ENCODE measurements around the gene HACD2.
A peak's percentile ranks its signal among the peaks of the same experiment; 100 is the strongest.

Gene HACD2

DNA sequence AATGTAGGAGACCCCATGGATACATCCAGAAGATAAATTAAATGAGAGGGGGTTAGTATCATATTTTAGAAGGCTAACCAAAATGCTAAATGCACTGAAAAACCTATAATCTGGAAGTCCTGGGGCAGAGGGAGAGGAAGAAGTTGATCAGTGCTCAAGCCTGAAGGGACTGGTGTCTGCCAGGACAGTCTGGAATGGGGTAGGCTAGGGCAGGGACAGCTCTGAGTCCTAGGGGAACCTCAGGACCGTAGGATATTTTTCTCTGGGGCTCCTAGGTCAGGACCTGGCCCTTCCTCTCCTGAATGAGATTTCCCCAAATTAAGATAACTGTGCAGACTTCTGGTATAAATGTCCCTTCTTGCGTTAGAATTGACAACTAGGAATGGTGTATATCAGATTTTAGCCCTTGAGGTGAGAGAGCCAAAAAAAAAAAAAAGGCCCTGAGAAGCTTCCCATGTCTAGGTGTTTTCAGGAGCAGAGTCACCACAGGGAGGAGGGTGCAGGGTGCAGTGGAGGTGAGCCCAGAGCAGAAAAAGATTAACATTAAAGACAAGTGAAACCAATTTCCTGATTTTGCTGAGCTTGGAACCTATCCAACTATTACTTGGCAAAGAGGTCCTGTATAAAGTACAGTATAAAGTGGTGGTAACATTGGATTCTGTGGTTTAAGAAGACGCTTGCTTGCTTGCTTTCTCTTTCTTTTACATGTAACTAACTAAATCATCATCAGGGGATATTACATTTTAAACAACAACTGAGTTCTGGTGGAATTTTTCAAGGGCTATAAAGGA lies 63.5 kb downstream of the HACD2 start:
- Histone ChIP-seq H3K9ac (ENCODE audit: low read length in 5 of 5) (peak overlapping the region in 3 of 5 donors; percentile 12 to 40 (median 28)), H3K27ac (ENCODE audit: low read depth, low read length) (peak overlapping the region; percentile 14), H3K9me3 (ENCODE audit: control insufficient read depth in 5 of 5, low read length in 5 of 5) (no peaks in the 10 kb centered on the region), H3K27me3 (ENCODE audit: control insufficient read depth in 5 of 5, insufficient read depth in 4 of 5, low read length in 5 of 5) (no peaks in the 10 kb centered on the region), H3K36me3 (ENCODE audit: control insufficient read depth in 5 of 5, insufficient read depth in 5 of 5, low read length in 5 of 5) (peaks cover 5 to 27% (median 11%) of the 10 kb centered on the region in 5 donors), H3K4me3 (ENCODE audit: low read depth in 1 of 5, low read length in 5 of 5) (no peak overlapping the region), H3K4me1 (ENCODE audit: control insufficient read depth in 5 of 5, insufficient read depth in 5 of 5, low read length in 5 of 5) (peaks cover 5 to 45% (median 32%) of the 10 kb centered on the region in 5 donors)

DNA sequence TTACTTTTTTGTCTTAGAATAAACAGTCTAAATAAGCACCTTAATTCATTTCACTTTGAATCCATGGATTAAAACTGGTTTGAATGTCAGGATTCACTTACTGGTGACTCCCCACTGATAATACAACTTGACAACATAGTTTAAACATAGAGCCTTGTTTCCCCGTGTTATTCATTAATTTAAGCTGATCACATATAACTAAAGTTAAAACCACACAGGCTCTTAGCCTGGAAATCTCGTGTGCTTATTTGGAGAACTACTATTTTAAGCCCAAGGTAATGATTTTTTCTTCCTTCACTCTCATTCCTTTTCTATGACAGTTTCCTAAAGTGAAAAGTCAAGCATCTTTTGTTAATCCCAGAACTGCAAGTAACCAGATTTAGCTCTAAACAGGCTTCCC lies 64.2 kb downstream of the HACD2 start:
- Histone ChIP-seq H3K4me1 (ENCODE audit: control insufficient read depth in 5 of 5, insufficient read depth in 5 of 5, low read length in 5 of 5) (peaks cover 5 to 45% (median 32%) of the 10 kb centered on the region in 5 donors), H3K9ac (ENCODE audit: low read length in 5 of 5) (peak overlapping the region in 2 of 5 donors; percentile 28 to 40), H3K27ac (ENCODE audit: low read depth, low read length) (peak overlapping the region; percentile 14), H3K9me3 (ENCODE audit: control insufficient read depth in 5 of 5, low read length in 5 of 5) (no peaks in the 10 kb centered on the region), H3K4me3 (ENCODE audit: low read depth in 1 of 5, low read length in 5 of 5) (no peak overlapping the region), H3K27me3 (ENCODE audit: control insufficient read depth in 5 of 5, insufficient read depth in 4 of 5, low read length in 5 of 5) (no peaks in the 10 kb centered on the region), H3K36me3 (ENCODE audit: control insufficient read depth in 5 of 5, insufficient read depth in 5 of 5, low read length in 5 of 5) (peaks cover 5 to 23% (median 10%) of the 10 kb centered on the region in 5 donors)

- H3K36me3 ChIP-seq (ENCODE audit: control insufficient read depth in 5 of 5, insufficient read depth in 5 of 5, low read length in 5 of 5): peaks cover 7 to 23% (median 9%) of the 10 kb centered on the region in 5 donors
- no peak overlapping the region for H3K27ac ChIP-seq (ENCODE audit: low read depth, low read length)
- H3K4me3 ChIP-seq (ENCODE audit: low read depth in 1 of 5, low read length in 5 of 5): no peak overlapping the region
- no peaks in the 10 kb centered on the region for H3K9me3 ChIP-seq (ENCODE audit: control insufficient read depth in 5 of 5, low read length in 5 of 5)
- H3K4me1 ChIP-seq (ENCODE audit: control insufficient read depth in 5 of 5, insufficient read depth in 5 of 5, low read length in 5 of 5): peaks cover 5 to 35% (median 24%) of the 10 kb centered on the region in 5 donors
- no peaks in the 10 kb centered on the region for H3K27me3 ChIP-seq (ENCODE audit: control insufficient read depth in 5 of 5, insufficient read depth in 4 of 5, low read length in 5 of 5)
- no peak overlapping the region for H3K9ac ChIP-seq (ENCODE audit: low read length in 5 of 5)
Measured at GRCh38 chr3:123518892-123519485, 65.9 kb downstream of the HACD2 start.

DNA sequence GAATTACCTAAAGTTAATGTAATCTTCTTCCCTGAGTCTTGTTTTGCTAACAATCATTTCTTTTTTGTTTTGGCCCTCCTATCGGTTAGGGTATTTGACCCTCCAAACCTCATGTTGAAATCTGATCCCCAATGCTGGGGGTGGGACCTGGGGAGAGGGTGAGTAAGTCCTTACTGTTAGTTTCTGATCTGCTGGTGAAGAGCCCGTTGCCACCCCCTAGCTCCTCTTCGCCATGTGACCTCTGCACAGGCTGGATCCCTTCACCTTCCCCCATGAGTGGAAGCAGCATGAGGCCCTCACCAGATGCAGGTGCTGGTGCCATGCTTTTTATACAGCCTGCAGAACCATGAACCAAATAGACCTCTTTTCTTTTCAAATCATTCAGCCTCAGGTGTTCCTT lies 73.1 kb downstream of the HACD2 start:
- no peak overlapping the region for H3K27ac ChIP-seq (ENCODE audit: low read depth, low read length)
- H3K36me3 ChIP-seq (ENCODE audit: control insufficient read depth in 5 of 5, insufficient read depth in 5 of 5, low read length in 5 of 5): peaks cover 4 to 29% (median 20%) of the 10 kb centered on the region in 5 donors
- peaks cover 0 to 11% (median 0%) of the 10 kb centered on the region in 5 donors for H3K4me1 ChIP-seq (ENCODE audit: control insufficient read depth in 5 of 5, insufficient read depth in 5 of 5, low read length in 5 of 5)
- no peaks in the 10 kb centered on the region for H3K9me3 ChIP-seq (ENCODE audit: control insufficient read depth in 5 of 5, low read length in 5 of 5)
- no peak overlapping the region for H3K9ac ChIP-seq (ENCODE audit: low read length in 5 of 5)
- H3K27me3 ChIP-seq (ENCODE audit: control insufficient read depth in 5 of 5, insufficient read depth in 4 of 5, low read length in 5 of 5): no peaks in the 10 kb centered on the region
- no peak overlapping the region for H3K4me3 ChIP-seq (ENCODE audit: low read depth in 1 of 5, low read length in 5 of 5)

GRCh38 chr3:123511084-123511483 lies 73.8 kb downstream of the HACD2 start:
- Histone ChIP-seq H3K4me1 (ENCODE audit: control insufficient read depth in 5 of 5, insufficient read depth in 5 of 5, low read length in 5 of 5) (peaks cover 0 to 8% (median 0%) of the 10 kb centered on the region in 5 donors), H3K36me3 (ENCODE audit: control insufficient read depth in 5 of 5, insufficient read depth in 5 of 5, low read length in 5 of 5) (peaks cover 0 to 33% (median 21%) of the 10 kb centered on the region in 5 donors), H3K9me3 (ENCODE audit: control insufficient read depth in 5 of 5, low read length in 5 of 5) (no peaks in the 10 kb centered on the region), H3K27ac (ENCODE audit: low read depth, low read length) (no peak overlapping the region), H3K9ac (ENCODE audit: low read length in 5 of 5) (no peak overlapping the region), H3K4me3 (ENCODE audit: low read depth in 1 of 5, low read length in 5 of 5) (no peak overlapping the region), H3K27me3 (ENCODE audit: control insufficient read depth in 5 of 5, insufficient read depth in 4 of 5, low read length in 5 of 5) (no peaks in the 10 kb centered on the region)

GRCh38 chr3:123508178-123508577 lies 76.7 kb downstream of the HACD2 start:
- H3K9ac ChIP-seq (ENCODE audit: low read length in 5 of 5): no peak overlapping the region
- H3K27me3 ChIP-seq (ENCODE audit: control insufficient read depth in 5 of 5, insufficient read depth in 4 of 5, low read length in 5 of 5): no peaks in the 10 kb centered on the region
- peaks cover 0 to 8% (median 0%) of the 10 kb centered on the region in 5 donors for H3K4me1 ChIP-seq (ENCODE audit: control insufficient read depth in 5 of 5, insufficient read depth in 5 of 5, low read length in 5 of 5)
- peaks cover 12 to 25% (median 18%) of the 10 kb centered on the region in 5 donors for H3K36me3 ChIP-seq (ENCODE audit: control insufficient read depth in 5 of 5, insufficient read depth in 5 of 5, low read length in 5 of 5)
- no peak overlapping the region for H3K4me3 ChIP-seq (ENCODE audit: low read depth in 1 of 5, low read length in 5 of 5)
- H3K9me3 ChIP-seq (ENCODE audit: control insufficient read depth in 5 of 5, low read length in 5 of 5): no peaks in the 10 kb centered on the region
- no peak overlapping the region for H3K27ac ChIP-seq (ENCODE audit: low read depth, low read length)

- peaks cover 6 to 24% (median 14%) of the 10 kb centered on the region in 5 donors for H3K36me3 ChIP-seq (ENCODE audit: control insufficient read depth in 5 of 5, insufficient read depth in 5 of 5, low read length in 5 of 5)
Measured at GRCh38 chr3:123505820-123506219, 79.0 kb downstream of the HACD2 start.

GRCh38 chr3:123503203-123503602 lies 81.7 kb downstream of the HACD2 start:
- Histone ChIP-seq H3K27me3 (ENCODE audit: control insufficient read depth in 5 of 5, insufficient read depth in 4 of 5, low read length in 5 of 5) (no peaks in the 10 kb centered on the region), H3K36me3 (ENCODE audit: control insufficient read depth in 5 of 5, insufficient read depth in 5 of 5, low read length in 5 of 5) (peaks cover 18 to 44% (median 30%) of the 10 kb centered on the region in 5 donors), H3K4me1 (ENCODE audit: control insufficient read depth in 5 of 5, insufficient read depth in 5 of 5, low read length in 5 of 5) (peaks cover 0 to under 1% (median 0%) of the 10 kb centered on the region in 5 donors), H3K4me3 (ENCODE audit: low read depth in 1 of 5, low read length in 5 of 5) (no peak overlapping the region), H3K27ac (ENCODE audit: low read depth, low read length) (no peak overlapping the region), H3K9ac (ENCODE audit: low read length in 5 of 5) (no peak overlapping the region), H3K9me3 (ENCODE audit: control insufficient read depth in 5 of 5, low read length in 5 of 5) (no peaks in the 10 kb centered on the region)

More at GRCh38 chr3:123505820-123506219, 79.0 kb downstream of the HACD2 start:
- Histone ChIP-seq H3K9me3 (ENCODE audit: control insufficient read depth in 5 of 5, low read length in 5 of 5) (no peaks in the 10 kb centered on the region), H3K4me3 (ENCODE audit: low read depth in 1 of 5, low read length in 5 of 5) (no peak overlapping the region), H3K9ac (ENCODE audit: low read length in 5 of 5) (no peak overlapping the region), H3K27ac (ENCODE audit: low read depth, low read length) (peak overlapping the region; percentile 6), H3K27me3 (ENCODE audit: control insufficient read depth in 5 of 5, insufficient read depth in 4 of 5, low read length in 5 of 5) (no peaks in the 10 kb centered on the region), H3K4me1 (ENCODE audit: control insufficient read depth in 5 of 5, insufficient read depth in 5 of 5, low read length in 5 of 5) (peaks cover 0 to 8% (median 0%) of the 10 kb centered on the region in 5 donors)

DNA sequence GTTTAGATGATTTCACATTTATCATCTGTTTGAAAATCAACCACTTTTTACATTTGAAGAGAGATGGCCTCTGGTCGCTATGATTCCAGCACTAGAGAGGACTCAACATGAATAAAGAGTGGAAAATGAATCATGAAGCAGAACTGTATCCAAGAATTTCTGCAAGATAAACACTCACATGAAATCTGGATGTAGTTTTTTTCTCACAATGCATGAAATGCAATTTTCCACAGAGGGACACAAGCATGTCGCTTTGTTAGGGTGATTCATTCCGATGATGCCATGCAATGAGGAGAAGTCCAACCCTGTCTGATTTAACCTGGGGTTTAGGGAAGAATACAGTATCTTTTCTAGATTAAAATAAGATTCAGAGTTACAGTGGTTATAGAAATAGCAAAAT lies 85.5 kb downstream of the HACD2 start:
- no peak overlapping the region for H3K27ac ChIP-seq (ENCODE audit: low read depth, low read length)
- no peaks in the 10 kb centered on the region for H3K4me1 ChIP-seq (ENCODE audit: control insufficient read depth in 5 of 5, insufficient read depth in 5 of 5, low read length in 5 of 5)
- H3K36me3 ChIP-seq (ENCODE audit: control insufficient read depth in 5 of 5, insufficient read depth in 5 of 5, low read length in 5 of 5): peaks cover 25 to 65% (median 47%) of the 10 kb centered on the region in 5 donors
- H3K9me3 ChIP-seq (ENCODE audit: control insufficient read depth in 5 of 5, low read length in 5 of 5): no peaks in the 10 kb centered on the region
- H3K27me3 ChIP-seq (ENCODE audit: control insufficient read depth in 5 of 5, insufficient read depth in 4 of 5, low read length in 5 of 5): no peaks in the 10 kb centered on the region
- no peak overlapping the region for H3K4me3 ChIP-seq (ENCODE audit: low read depth in 1 of 5, low read length in 5 of 5)
- H3K9ac ChIP-seq (ENCODE audit: low read length in 5 of 5): no peak overlapping the region

DNA sequence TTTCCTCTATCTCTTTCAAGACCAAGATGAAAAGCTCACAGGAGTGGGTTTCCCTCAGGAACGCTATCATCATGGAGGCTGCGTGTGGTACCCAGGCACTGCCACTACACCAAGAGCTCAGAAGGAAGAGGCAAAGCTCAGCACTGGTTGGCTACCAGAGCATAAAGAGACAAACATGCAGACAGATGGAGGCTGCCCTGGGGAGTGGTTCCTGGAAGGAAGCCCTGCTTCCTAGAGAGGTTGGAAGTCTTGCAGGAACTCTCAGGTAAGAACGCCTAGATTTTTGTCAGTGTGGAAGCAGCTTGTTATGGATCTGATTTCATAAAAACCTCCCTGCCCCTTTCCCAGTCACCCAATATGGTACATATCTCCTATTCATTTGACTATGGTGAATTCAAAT lies 86.1 kb downstream of the HACD2 start:
- peaks cover 31 to 70% (median 52%) of the 10 kb centered on the region in 5 donors for H3K36me3 ChIP-seq (ENCODE audit: control insufficient read depth in 5 of 5, insufficient read depth in 5 of 5, low read length in 5 of 5)
- no peak overlapping the region for H3K9ac ChIP-seq (ENCODE audit: low read length in 5 of 5)
- H3K9me3 ChIP-seq (ENCODE audit: control insufficient read depth in 5 of 5, low read length in 5 of 5): no peaks in the 10 kb centered on the region
- H3K4me3 ChIP-seq (ENCODE audit: low read depth in 1 of 5, low read length in 5 of 5): no peak overlapping the region
- no peaks in the 10 kb centered on the region for H3K4me1 ChIP-seq (ENCODE audit: control insufficient read depth in 5 of 5, insufficient read depth in 5 of 5, low read length in 5 of 5)
- no peaks in the 10 kb centered on the region for H3K27me3 ChIP-seq (ENCODE audit: control insufficient read depth in 5 of 5, insufficient read depth in 4 of 5, low read length in 5 of 5)
- no peak overlapping the region for H3K27ac ChIP-seq (ENCODE audit: low read depth, low read length)

Measured in subcutaneous abdominal adipose tissue (tissue), 5 donors.